Kidney capillary endothelial cell (primary cell): Measurements from ENCODE around the gene PC.

ENCODE experiments used
- DNase-seq: peaks from one replicate; pipeline ENCODE4 v3.0.0-alpha.2; 2018; ENCODE audit warnings: low spot score

The PC gene

DNA sequence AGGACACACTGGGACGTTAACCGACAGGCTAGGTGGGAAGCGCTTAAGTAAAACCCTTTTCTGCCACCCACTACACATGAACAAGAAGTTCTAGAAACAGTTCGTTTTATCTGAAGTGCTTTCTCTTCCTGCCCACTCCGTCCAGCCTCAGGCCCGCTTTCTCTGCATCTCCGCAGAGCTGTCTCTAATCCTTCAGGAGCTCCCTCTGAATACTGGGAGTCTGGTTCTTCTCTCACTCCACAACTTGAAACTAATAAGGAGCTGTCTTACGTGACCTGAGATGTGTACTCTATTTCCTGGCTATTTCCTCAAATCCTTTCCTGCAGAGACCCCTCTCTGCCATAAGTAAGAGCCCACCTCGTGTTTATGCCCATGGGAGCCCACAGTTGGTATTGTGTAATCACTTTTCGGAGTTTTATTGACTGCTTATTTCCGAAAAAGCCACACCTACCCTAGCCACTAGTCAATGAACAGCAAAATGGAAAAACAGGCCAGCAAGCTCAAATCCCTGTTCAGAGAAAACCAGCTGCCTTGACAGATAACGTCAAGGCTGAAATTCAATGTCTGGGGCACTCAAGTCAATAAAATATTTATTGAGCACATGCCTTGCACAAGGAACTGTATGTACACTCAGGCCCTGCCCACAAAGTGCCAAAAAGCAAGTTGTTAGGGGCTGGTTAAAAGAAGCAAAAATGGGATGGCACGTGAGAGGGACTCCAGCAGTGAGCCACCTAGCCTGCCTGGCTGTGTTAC is 4.9 kb downstream of the PC start:
- no peak for DNase-seq

DNA sequence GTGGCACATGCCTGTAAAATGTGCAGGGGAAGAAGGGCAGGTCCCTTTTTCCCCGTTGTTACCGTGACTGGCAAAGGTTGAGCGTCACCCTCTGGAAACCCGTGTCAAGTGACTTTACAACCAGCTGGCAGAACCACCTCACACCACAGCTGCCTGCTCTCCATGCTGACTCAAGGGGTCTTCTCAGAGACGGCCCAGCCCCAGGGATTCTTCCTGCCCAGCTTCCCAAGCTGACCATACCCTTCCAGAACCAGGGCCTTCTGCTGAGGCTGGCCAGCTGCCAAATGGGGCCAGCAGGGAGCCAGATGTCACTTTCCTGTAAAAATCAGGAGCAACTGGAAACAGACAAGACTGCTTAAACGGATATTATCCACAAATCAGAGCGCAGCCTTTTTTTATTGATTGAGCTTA is 6.3 kb downstream of the PC start:
- DNase-seq, result no peak

GRCh38 chr11:66951135-66951534 is 7.0 kb downstream of the PC start:
- DNase-seq, result no peak

GRCh38 chr11:66950112-66950535 is 8.1 kb downstream of the PC start:
- peak; percentile 94 for DNase-seq

GRCh38 chr11:66938582-66939135 is 19.5 kb downstream of the PC start:
- no peak for DNase-seq

DNA sequence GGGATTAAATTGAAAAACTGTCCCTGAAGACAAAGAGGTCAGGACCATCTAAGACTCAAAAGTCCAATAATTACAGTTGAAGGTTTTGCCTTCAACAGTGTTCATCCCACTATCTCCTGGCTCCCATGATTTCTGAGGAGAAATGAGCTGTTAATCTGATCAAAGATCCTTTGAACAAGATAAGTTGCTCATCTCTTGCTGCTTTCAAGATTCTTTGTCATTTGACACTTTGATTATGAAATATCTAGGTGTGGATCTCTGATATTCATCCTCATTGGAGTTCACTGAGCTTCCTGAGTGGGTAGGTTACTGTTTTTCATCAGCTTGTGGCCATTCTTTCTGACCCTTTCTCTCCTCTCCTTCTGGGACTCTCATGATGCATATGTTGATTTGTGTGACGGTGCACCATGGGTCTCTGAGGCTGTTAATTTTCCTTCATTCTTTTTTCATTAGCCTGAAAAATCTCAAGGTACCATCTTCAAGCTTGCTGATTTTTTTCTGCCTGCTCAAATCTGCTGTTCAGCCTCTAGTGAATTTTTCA is 20.9 kb downstream of the PC start:
- DNase-seq, result no peak

DNA sequence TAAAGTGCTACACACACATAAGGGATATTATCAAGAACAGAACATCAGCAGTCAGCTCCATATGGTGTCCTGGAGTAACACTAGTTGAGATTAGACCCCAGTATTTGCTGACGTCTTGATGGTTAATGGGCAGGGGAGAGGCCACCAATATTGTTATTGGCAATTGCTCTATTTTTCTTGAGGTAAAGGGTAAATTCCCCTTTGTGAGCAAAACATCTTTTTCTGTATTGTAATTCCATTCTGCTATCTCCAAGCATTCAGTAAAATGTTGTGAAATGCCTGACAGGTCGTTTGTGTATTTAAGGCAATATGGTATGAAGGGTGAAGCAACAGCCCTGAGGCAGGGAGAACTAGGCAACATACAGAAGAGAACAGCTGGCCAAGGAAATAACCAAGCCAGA is 21.9 kb downstream of the PC start:
- no peak for DNase-seq

DNA sequence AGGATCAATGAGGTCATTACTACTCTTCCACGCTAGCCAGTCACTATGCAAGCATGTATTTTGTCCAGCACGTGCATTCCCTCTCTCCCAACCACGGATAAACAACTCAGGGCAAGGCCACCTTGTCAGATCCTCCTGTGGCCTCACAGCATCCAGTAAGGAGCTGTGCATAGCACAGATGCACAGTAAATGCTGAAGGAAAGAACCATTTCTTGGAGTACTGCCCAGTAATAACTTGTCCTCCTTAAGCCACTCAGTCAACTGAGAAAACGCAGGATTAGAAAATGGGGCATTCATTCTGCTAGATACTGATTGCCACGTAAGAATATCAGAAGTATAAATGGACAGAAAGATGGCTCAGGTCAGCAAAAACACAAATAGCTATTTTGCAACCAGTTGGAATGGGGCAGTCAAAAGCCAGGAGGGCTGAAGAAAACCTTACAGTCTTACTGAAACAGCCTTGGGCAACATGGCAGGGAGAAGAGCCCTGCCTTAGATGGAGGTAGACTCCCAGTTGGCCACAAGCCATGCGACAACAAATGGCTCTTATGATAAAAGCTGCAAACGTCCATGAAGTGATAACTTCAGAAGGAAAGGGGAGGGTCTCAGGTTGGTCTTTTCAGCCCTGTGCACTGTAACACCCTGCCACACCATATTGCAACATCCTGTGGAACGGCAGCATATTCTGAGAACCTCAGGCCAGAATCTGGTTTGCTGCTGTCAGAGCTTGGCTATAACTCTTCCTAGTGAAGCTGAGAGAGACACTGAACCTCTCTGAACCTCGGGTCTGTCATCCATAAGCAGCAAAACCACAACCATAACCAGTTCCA is 23.0 kb downstream of the PC start:
- no peak for DNase-seq

GRCh38 chr11:66933531-66933930 is 24.7 kb downstream of the PC start:
- no peak for DNase-seq

- no peak for DNase-seq
These were observed 25.6 kb downstream of the PC start for GRCh38 chr11:66932543-66932942.

DNA sequence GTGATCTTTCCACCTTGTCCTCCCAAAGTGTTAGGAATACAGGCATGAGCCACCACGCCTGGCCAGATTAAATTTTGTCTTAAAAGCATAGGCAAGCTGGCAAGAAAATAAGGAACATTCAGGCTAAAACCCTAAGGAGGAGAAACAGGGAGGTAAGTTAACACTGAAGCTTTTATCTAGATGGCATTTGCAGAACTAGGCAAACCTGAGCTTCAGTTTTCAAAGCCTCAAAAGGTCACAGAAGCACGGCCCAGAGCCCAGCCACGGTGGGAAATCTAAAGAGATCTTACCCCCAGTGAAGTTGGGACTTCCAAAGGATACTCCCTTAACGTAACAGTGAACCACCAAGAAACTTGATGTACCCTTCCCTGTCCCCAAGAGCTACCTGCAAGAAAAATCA is 28.4 kb downstream of the PC start:
- DNase-seq, result no peak

DNA sequence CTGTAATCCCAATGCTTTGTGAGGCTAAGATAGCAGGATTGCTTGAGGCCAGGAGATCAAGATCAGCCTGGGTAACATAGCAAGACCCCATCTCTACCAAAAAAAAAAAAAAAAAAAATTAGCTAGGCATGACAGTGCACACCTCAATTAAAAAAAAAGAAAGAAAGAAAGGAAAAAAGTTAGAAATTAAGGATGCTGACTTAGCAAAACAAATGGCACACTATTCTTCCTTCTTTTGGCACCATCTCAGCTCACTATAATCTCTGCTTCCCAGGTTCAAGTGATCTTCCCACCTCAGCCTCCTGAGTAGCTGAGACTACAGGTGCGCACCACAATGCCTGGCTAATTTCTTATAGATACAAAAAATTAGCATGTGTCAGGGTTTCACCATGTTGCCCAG is 33.9 kb downstream of the PC start:
- DNase-seq, result no peak

GRCh38 chr11:66922551-66922950 is 35.6 kb downstream of the PC start:
- no peak for DNase-seq

DNA sequence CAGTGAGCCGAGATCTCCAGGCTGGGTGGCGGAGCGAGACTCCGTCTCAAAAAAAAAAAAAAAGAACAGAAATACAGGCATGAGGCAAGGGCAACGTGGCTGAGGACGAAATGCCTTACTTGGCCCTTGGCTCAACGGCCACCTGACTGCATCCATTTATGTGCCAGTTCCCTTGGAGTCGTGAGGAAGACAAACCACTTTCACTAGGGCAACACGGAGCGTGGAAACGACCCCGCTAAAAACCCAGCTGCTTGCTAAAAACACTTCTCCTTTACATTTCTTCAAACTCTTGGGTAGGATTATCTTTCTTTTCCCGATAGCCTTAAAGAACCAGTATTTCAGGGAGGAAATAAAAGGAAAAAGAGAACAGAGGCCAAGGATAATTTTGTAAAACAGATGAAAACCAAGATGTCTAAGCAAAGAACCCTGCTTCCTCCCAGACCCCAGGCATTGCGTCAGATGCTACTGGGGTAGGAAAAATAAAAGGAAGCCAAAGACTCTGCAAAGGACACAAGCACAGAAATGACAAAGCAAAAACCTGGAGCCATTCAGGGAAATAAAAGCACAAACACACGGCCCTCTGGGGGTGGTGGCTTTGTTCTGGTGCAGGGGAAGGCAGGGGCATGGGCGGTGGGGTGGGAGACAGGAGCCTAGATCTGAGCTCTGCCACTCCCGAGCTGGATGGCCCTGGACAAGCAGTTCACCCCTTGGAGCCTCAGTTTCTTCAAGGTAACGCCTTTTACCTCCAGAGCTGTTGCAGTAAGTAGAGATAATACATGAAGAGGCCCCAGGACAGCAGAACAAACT is 37.0 kb downstream of the PC start:
- DNase-seq, result no peak

- no peak for DNase-seq
These were observed 38.3 kb downstream of the PC start for GRCh38 chr11:66919923-66920322.

GRCh38 chr11:66918741-66919140 is 39.4 kb downstream of the PC start:
- no peak for DNase-seq

DNA sequence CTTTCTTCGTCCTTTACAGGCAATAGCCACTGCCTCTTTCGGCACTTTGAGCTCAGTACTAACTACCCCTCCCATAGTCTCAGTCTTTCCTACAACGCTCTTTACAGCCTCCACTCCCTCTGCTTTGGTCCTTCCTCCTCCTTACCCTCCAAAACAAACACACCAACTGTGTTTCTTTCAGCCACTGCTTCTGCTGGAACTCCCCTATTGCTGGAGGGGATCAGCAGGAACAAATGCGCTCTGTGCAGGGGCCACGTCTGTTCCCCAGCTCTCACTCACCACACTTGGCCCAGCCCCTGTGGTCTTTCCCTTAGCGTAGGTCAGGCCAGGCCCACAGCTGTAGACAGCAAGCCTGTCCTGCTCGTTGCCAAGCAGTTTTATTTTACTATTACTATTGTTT is 42.3 kb downstream of the PC start:
- DNase-seq, result no peak

DNA sequence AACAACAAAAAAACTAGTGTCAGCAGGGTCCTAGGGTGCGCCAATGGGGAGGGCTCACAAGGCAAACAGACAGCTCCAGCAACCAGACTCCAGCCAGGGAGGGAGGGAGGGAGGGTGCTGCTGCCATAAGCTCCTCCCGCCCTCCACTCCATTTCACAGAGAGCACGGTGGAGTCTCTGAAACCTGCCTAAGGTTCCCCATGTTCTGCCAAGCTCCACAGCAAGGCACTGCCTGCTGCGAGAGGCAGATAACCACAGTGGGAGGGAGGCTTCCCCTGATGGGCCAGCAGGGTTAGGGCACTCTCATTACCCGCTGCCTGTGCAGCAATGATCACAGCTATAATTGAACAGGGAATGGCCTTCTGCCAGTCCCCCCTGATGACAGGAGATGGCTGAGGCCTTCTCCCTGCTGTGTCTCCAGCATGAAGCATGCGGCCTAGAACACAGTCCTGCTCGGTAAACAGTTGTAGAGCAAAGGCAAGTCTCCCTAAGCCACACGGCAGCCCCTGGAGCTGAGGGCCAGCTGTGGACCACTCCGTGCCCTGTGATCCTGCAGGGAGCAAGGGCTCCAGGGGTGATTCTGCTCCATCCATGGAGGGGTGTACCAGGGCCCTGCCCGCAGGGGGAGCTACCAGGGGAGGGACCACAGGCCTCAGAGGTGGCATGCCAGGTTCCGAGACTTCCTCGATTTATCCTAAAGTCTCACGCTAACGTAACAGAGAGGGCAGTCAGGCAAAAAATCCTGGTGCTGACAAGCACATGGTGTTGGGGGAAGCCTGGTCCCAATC is 42.9 kb downstream of the PC start:
- DNase-seq, result no peak

- no peak for DNase-seq
These were observed 43.7 kb downstream of the PC start for GRCh38 chr11:66914505-66914904.

- no peak for DNase-seq
These were observed 45.3 kb downstream of the PC start for GRCh38 chr11:66912911-66913310.

DNA sequence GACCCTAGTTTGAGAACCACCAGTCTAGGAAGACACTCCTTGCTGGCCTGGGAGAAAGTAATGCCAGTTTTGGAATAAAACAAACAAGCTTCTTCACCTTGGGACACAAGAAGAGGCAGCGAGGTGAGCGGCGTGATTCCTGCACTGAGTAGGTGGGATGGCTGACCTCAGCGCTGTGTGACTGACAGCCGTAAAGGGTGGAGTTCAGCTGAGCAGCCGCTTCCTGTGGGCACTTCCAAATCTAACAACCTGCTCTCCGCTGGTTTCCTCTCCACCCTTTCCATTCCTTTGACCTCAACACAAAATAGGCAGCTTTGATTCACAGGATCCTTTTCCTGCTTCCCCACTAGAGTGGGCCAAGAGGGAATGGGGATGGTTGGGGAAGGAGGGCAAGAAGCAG is 45.8 kb downstream of the PC start:
- no peak for DNase-seq
